Measurements from ENCODE around the gene SYS1. TPM values are rescaled to one million over a fixed set of nuclear protein-coding genes. Genes with fewer than 3 reads are reported as not detected.

The SYS1 gene
- total RNA-seq, 1 experiment from 2014 or later: 20.5 TPM

GRCh38 chr20:45372646-45373352 lies 9.8 kb downstream of the SYS1 start:
- ChIA-PET POLR2A (interaction anchor here (2.2 kb wide), 1 partner anchor 9 kb away, joined by 9 read pairs; the partner anchor contains the start of gene SYS1), CTCF (interaction anchor here (0.9 to 8.3 kb wide), 11 partner anchors 10 to 398 kb away, joined by 3 to 61 read pairs (median 9); partner anchors contain the start of genes PIGT and SYS1), RAD21 (ENCODE audit: low non-redundant PET in 1 of 2, low total read pairs in 2 of 2, uncharacterized antibody in 2 of 2, unreplicated experiment in 2 of 2) (interaction anchor here in 1 of 2 experiments (1.5 to 2.1 kb wide), 2 partner anchors 52 to 64 kb away, joined by 4 to 16 read pairs; no protein-coding TSS in a partner anchor)
- Histone ChIP-seq H4K20me1 (ENCODE audit: insufficient read depth) (no peaks in the 10 kb centered on the region), H3K9ac (ENCODE audit: low read length) (no peak overlapping the region), H3K9me2 (ENCODE audit: insufficient read depth) (no peaks in the 10 kb centered on the region), H2AFZ (ENCODE audit: low read depth, low read length, poor library complexity, severe bottlenecking) (no peak overlapping the region), H3K27me3 (ENCODE audit: insufficient read depth, low read length) (no peaks in the 10 kb centered on the region), H3K9me3 (ENCODE audit: control insufficient read depth in 1 of 2, insufficient read depth in 1 of 2, low read depth in 1 of 2, low read length in 2 of 2) (no peaks in the 10 kb centered on the region), H3K4me1 (ENCODE audit: control insufficient read depth in 1 of 2, insufficient read depth in 2 of 2, low read length in 2 of 2) (peaks cover 0 to 15% of the 10 kb centered on the region in 2 experiments; a peak in 2 of 4 replicates), H3K79me2 (ENCODE audit: insufficient read depth, low read length) (no peaks in the 10 kb centered on the region), H3K27ac (ENCODE audit: low read depth, low read length) (no peak overlapping the region), H3K36me3 (ENCODE audit: control insufficient read depth in 1 of 2, insufficient read depth in 2 of 2, low read length in 2 of 2) (peaks cover under 1 to 5% of the 10 kb centered on the region in 2 experiments; a peak in 1 of 4 replicates), H3K4me3 (replicated peaks in 1 of 2; ENCODE audit: low read depth in 1 of 2, low read length in 2 of 2) (no peak overlapping the region), H3K4me2 (ENCODE audit: low read length) (no peak overlapping the region)
- intact Hi-C loops (cut with micrococcal nuclease): no loop called here
- TF ChIP-seq REST (IDR thresholded peaks at IDR 0.05; ENCODE audit: low read depth): no peak
- no peak for TF ChIP-seq SIN3A (IDR thresholded peaks at IDR 0.05; ENCODE audit: low read depth)
- no peak for DNase-seq (ENCODE audit: low read depth, low spot score)
- BruUV-seq (replicated peaks): no TSS peak
- no peak; the same call in 1 of the 2 replicates for ATAC-seq
